Endothelial cell of umbilical vein (primary cell): ENCODE measurements around the gene HTRA1. TPM values are rescaled to one million over a fixed set of nuclear protein-coding genes. Genes with fewer than 3 reads are reported as not detected.

Experiments
- BruUV-seq: library from RNA; stranded (reverse); fragments of 400-500 nt; replicated peaks from 2 replicates; lab custom pipeline; 2021; lab: Mats Ljungman, UMichigan
- CTCF ChIA-PET: fragments of 300-600, 350-600 bp; sonication (Branson Sonifier 250); formaldehyde crosslinking; loops from one replicate; lab custom pipeline; 2021; ENCODE audit warnings: antibody characterized with exemption, inconsistent platforms; lab: Charles Lee
- POLR2A ChIA-PET: fragments of 300-600, 350-600 bp; sonication (Branson Sonifier 250); formaldehyde crosslinking; loops from one replicate; lab custom pipeline; 2021; ENCODE audit warnings: antibody characterized with exemption, inconsistent platforms; lab: Charles Lee
- DNase-seq: peaks from one replicate; pipeline ENCODE4 v3.0.0-alpha.2; 2011; ENCODE audit warnings: low read depth, low spot score
- FAIRE-seq: peaks from 2 replicates; lab custom pipeline; 2011; peaks lifted over from hg19 to GRCh38; lab: Jason Lieb, UNC
- H2AFZ ChIP-seq: 2 replicates; pipeline ENCODE4 v1.6.0; 2012; ENCODE audit warnings: low read depth, low read length, control low read depth, inconsistent platforms
- H3K27ac ChIP-seq: 2 replicates; pipeline ENCODE4 v1.5.1; 2011; ENCODE audit warnings: low read depth, mild to moderate bottlenecking, control low read depth, low read length, moderate library complexity; ENCODE audit not compliant: insufficient read depth
- H3K27me3 ChIP-seq, 2 experiments: 2 replicates each; pipeline versions ENCODE4 v1.6.0 to v1.6.1; 2011; ENCODE audit warnings: low read length in 2 of 2, mixed read lengths in 1 of 2; ENCODE audit not compliant: control insufficient read depth in 2 of 2, insufficient read depth in 2 of 2
- H3K36me3 ChIP-seq, 2 experiments: 2 replicates in 1 of 2; 3 replicates in 1 of 2; pipeline ENCODE4 v1.5.1; 2011; ENCODE audit warnings: low read length in 2 of 2, mild to moderate bottlenecking in 1 of 2, moderate library complexity in 1 of 2; ENCODE audit not compliant: control insufficient read depth in 2 of 2, insufficient read depth in 2 of 2; ENCODE audit errors: extremely low read depth in 1 of 2
- H3K4me1 ChIP-seq: 3 replicates; pipeline ENCODE4 v1.5.1; 2011; ENCODE audit warnings: mild to moderate bottlenecking, low read length; ENCODE audit not compliant: control insufficient read depth, insufficient read depth; ENCODE audit errors: extremely low read depth
- H3K4me2 ChIP-seq: 2 replicates; pipeline ENCODE4 v1.6.1; 2011; ENCODE audit warnings: low read length, control low read depth, mixed read lengths; ENCODE audit not compliant: insufficient read depth
- H3K4me3 ChIP-seq, 3 experiments: fragments of 200-600 bp in 1 of 3; sonication (generic), shearing (Covaris generic) in 1 of 3; replicated peaks in 1 of 3; 2 replicates each; pipeline ENCODE4 v1.5.1; 2011 to 2016; ENCODE audit warnings: control low read depth in 3 of 3, low read length in 3 of 3, mild to moderate bottlenecking in 2 of 3, inconsistent platforms in 1 of 3, low read depth in 1 of 3, moderate library complexity in 1 of 3; ENCODE audit not compliant: insufficient read depth in 1 of 3
- H3K79me2 ChIP-seq: 2 replicates; pipeline ENCODE4 v1.6.0; 2012; ENCODE audit warnings: low read length, inconsistent platforms; ENCODE audit not compliant: control insufficient read depth, insufficient read depth
- H3K9ac ChIP-seq: replicated peaks from 2 replicates; pipeline ENCODE3; 2011; ENCODE audit warnings: low read length, control low read depth; ENCODE audit not compliant: insufficient read depth; ENCODE audit errors: extremely low read depth
- H3K9me1 ChIP-seq: replicated peaks from 3 replicates; pipeline ENCODE4 v1.6.0; 2011; ENCODE audit warnings: mild to moderate bottlenecking, low read length; ENCODE audit not compliant: control insufficient read depth, insufficient read depth; ENCODE audit errors: extremely low read depth
- H3K9me3 ChIP-seq: replicated peaks from 2 replicates; pipeline ENCODE4 v1.5.1; 2012; ENCODE audit warnings: low read length, inconsistent platforms; ENCODE audit not compliant: control insufficient read depth, insufficient read depth
- H4K20me1 ChIP-seq: replicated peaks from 2 replicates; pipeline ENCODE3; 2011; ENCODE audit warnings: mild to moderate bottlenecking, low read length; ENCODE audit not compliant: control insufficient read depth, insufficient read depth; ENCODE audit errors: extremely low read depth
- CTCF ChIP-seq, 2 donors: IDR thresholded peaks; 1 replicate in 1 of 2; 2 replicates in 1 of 2; pipeline ENCODE4 v1.5.1; 2011; ENCODE audit warnings: low read length in 2 of 2, mild to moderate bottlenecking in 2 of 2, moderate library complexity in 2 of 2, control low read depth in 1 of 2, inconsistent platforms in 1 of 2, low read depth in 1 of 2; ENCODE audit not compliant: insufficient read depth in 1 of 2; ENCODE audit errors: extremely low read depth in 1 of 2
- EZH2 ChIP-seq: IDR thresholded peaks from 2 replicates; pipeline ENCODE4 v1.6.1; 2012; ENCODE audit warnings: borderline replicate concordance, low read depth, mild to moderate bottlenecking, moderate library complexity, low read length, inconsistent platforms; ENCODE audit not compliant: severe bottlenecking
- FOS ChIP-seq: IDR thresholded peaks from 2 replicates; pipeline ENCODE4 v1.6.1; 2011; ENCODE audit warnings: mild to moderate bottlenecking, low read length, moderate library complexity, borderline replicate concordance; ENCODE audit not compliant: insufficient read depth
- GATA2 ChIP-seq: IDR thresholded peaks from 2 replicates; pipeline ENCODE4 v1.7.0; 2011; ENCODE audit warnings: low read depth, mild to moderate bottlenecking, moderate library complexity, mixed read lengths, low read length; ENCODE audit not compliant: insufficient read length, insufficient read depth
- JUN ChIP-seq: IDR thresholded peaks from 2 replicates; pipeline ENCODE4 v1.6.1; 2011; ENCODE audit warnings: borderline replicate concordance, low read depth; ENCODE audit not compliant: insufficient read length, insufficient read depth
- MAX ChIP-seq: IDR thresholded peaks from 2 replicates; pipeline ENCODE4 v1.6.1; 2011; ENCODE audit not compliant: insufficient read depth, insufficient read length
- MYC ChIP-seq: IDR thresholded peaks from one replicate; pipeline ENCODE4 v1.6.1; 2011; ENCODE audit warnings: mild to moderate bottlenecking, low read depth, low read length
- POLR2A ChIP-seq: IDR thresholded peaks from 2 replicates; pipeline ENCODE4 v1.6.1; 2012; ENCODE audit warnings: low read depth, mild to moderate bottlenecking, control low read depth, low read length
- POLR2AphosphoS5 ChIP-seq: IDR thresholded peaks from 2 replicates; pipeline ENCODE4 v1.6.1; 2012; ENCODE audit warnings: low read depth, mild to moderate bottlenecking, control low read depth, low read length, moderate library complexity; ENCODE audit not compliant: insufficient read depth
- dilution Hi-C: fragments of 300-500 bp; cut with MboI; formaldehyde crosslinking; loops from one replicate; pipeline ENCODE4 v1.15.0; 2019; ENCODE audit warnings: low sequenced_read_pairs; ENCODE audit not compliant: extremely low pct_ligation_motif_present
- intact Hi-C: fragments of 100-400 bp; cut with micrococcal nuclease; formaldehyde crosslinking; loops from one replicate; pipeline ENCODE4 v1.10.0; 2022
- polyA plus RNA-seq, 4 experiments: library from polyadenylated mRNA; depleted of rRNA in 3 of 4; stranded (reverse) in 3 of 4; unstranded in 1 of 4; fragments of >200 nt; gene quantifications; 2 replicates each; pipeline versions ENCODE4 v1.2.1 to v1.2.3, GENCODE V29; 2011 to 2012; ENCODE audit warnings: missing spikeins in 1 of 4
- total RNA-seq: library from RNA; stranded (reverse); gene quantifications from 2 replicates; pipeline ENCODE4 v1.2.3, GENCODE V29; 2021

HTRA1 gene
- total and polyA plus RNA-seq, 2 donors (not counting 3 experiments of a cell fraction or from before 2014, with no cell fraction given): 192 to 270 TPM

- dilution Hi-C loops (no loop called here), intact Hi-C loops (no loop called here)
- DNase-seq (no peak), FAIRE-seq (no peak)
- no peaks in the 10 kb centered on the region for H4K20me1 ChIP-seq
- no TSS peak for BruUV-seq
- H3K9me3 ChIP-seq: no peaks in the 10 kb centered on the region
- H3K9ac ChIP-seq: no peak overlapping the region
- no peaks in the 10 kb centered on the region for H3K9me1 ChIP-seq
- ChIA-PET CTCF (interaction anchor here (1.8 kb wide), 1 partner anchor 16 kb away, joined by 9 read pairs; no protein-coding TSS in a partner anchor), POLR2A (no interaction called here)
- H3K4me1 ChIP-seq: no peaks in the 10 kb centered on the region
- no peak overlapping the region for H3K4me2 ChIP-seq
- H2AFZ ChIP-seq: no peak overlapping the region
- no peaks in the 10 kb centered on the region for H3K79me2 ChIP-seq
- no peaks in the 10 kb centered on the region for H3K27me3 ChIP-seq
- TF ChIP-seq FOS (no peak), MAX (no peak), POLR2AphosphoS5 (no peak), CTCF (IDR thresholded peaks at IDR 0.05; ENCODE audit: extremely low read depth in 1 of 2, insufficient read depth in 1 of 2, low read depth in 1 of 2, low read length in 2 of 2) (no peak), GATA2 (no peak), JUN (no peak), EZH2 (no peak), POLR2A (no peak), MYC (no peak)
- H3K4me3 ChIP-seq: no peak overlapping the region
- H3K27ac ChIP-seq: no peak overlapping the region
- no peaks in the 10 kb centered on the region for H3K36me3 ChIP-seq
Measured at GRCh38 chr10:122549636-122550035, 88.3 kb downstream of the HTRA1 start.
